Activated CD4-positive, CD25-positive, alpha-beta regulatory T cell treated with anti-CD3 and anti-CD28 coated beads, Interleukin-2, amount 50 U/mL, for 72 hours (primary cell): Measurements from ENCODE around the gene HLA-DPA1.

Source experiments
- DNase-seq: peaks from one replicate; pipeline ENCODE4 v3.0.0; 2021

The HLA-DPA1 gene

DNA sequence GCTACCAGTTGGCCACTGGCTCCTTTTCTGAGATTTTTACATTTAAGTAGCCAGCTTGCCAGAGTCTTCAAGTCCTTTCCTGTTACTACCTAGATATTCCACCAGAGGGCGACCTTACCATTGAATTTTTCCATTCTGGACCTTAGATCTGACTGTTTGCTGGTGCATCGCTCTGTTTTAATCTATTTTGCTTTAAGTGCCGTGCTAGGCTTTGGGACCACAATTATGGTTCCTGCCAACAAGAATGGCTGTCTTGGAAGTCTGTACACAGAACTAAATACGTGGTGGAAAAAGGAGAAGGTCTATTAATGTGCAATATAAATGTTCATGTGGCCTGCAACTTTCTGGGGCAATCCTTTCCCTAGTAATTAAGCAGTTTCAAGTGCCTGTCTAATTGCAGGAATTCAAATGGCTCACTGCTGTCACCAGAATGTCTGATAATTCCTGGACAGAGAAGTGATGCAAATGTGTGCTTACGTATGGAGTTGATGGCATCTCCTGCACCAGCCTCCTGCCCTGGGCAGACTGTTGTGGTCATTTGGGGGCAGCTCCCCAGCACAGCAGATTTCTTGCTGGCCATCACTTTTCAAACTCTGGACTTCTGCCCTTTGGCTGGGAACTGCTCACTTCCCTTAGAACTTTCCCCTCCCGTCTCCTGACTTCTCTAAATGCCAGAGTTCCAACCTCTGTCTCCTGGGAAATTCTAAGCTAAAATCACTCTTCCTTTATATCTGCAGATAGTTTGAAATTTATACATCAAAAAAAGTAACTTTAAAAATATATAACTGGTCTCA, 58.4 kb downstream of the HLA-DPA1 start:
- no peak for DNase-seq
